Endothelial cell of umbilical vein (primary cell): ENCODE results near the gene MCF2L. TPM values are rescaled to one million over a fixed set of nuclear protein-coding genes. Genes with fewer than 3 reads are reported as not detected.

Experiments
- BruUV-seq: library from RNA; stranded (reverse); fragments of 400-500 nt; replicated peaks from 2 replicates; lab custom pipeline; 2021; lab: Mats Ljungman, UMichigan
- CTCF ChIA-PET: fragments of 300-600, 350-600 bp; sonication (Branson Sonifier 250); formaldehyde crosslinking; loops from one replicate; lab custom pipeline; 2021; ENCODE audit warnings: antibody characterized with exemption, inconsistent platforms; lab: Charles Lee
- POLR2A ChIA-PET: fragments of 300-600, 350-600 bp; sonication (Branson Sonifier 250); formaldehyde crosslinking; loops from one replicate; lab custom pipeline; 2021; ENCODE audit warnings: antibody characterized with exemption, inconsistent platforms; lab: Charles Lee
- DNase-seq: peaks from one replicate; pipeline ENCODE4 v3.0.0-alpha.2; 2011; ENCODE audit warnings: low read depth, low spot score
- FAIRE-seq: peaks from 2 replicates; lab custom pipeline; 2011; peaks lifted over from hg19 to GRCh38; lab: Jason Lieb, UNC
- H2AFZ ChIP-seq: 2 replicates; pipeline ENCODE4 v1.6.0; 2012; ENCODE audit warnings: low read depth, low read length, control low read depth, inconsistent platforms
- H3K27ac ChIP-seq: 2 replicates; pipeline ENCODE4 v1.5.1; 2011; ENCODE audit warnings: low read depth, mild to moderate bottlenecking, control low read depth, low read length, moderate library complexity; ENCODE audit not compliant: insufficient read depth
- H3K27me3 ChIP-seq, 2 experiments: 2 replicates each; pipeline versions ENCODE4 v1.6.0 to v1.6.1; 2011; ENCODE audit warnings: low read length in 2 of 2, mixed read lengths in 1 of 2; ENCODE audit not compliant: control insufficient read depth in 2 of 2, insufficient read depth in 2 of 2
- H3K36me3 ChIP-seq, 2 experiments: 2 replicates in 1 of 2; 3 replicates in 1 of 2; pipeline ENCODE4 v1.5.1; 2011; ENCODE audit warnings: low read length in 2 of 2, mild to moderate bottlenecking in 1 of 2, moderate library complexity in 1 of 2; ENCODE audit not compliant: control insufficient read depth in 2 of 2, insufficient read depth in 2 of 2; ENCODE audit errors: extremely low read depth in 1 of 2
- H3K4me1 ChIP-seq: 3 replicates; pipeline ENCODE4 v1.5.1; 2011; ENCODE audit warnings: mild to moderate bottlenecking, low read length; ENCODE audit not compliant: control insufficient read depth, insufficient read depth; ENCODE audit errors: extremely low read depth
- H3K4me2 ChIP-seq: 2 replicates; pipeline ENCODE4 v1.6.1; 2011; ENCODE audit warnings: low read length, control low read depth, mixed read lengths; ENCODE audit not compliant: insufficient read depth
- H3K4me3 ChIP-seq, 3 experiments: fragments of 200-600 bp in 1 of 3; sonication (generic), shearing (Covaris generic) in 1 of 3; replicated peaks in 1 of 3; 2 replicates each; pipeline ENCODE4 v1.5.1; 2011 to 2016; ENCODE audit warnings: control low read depth in 3 of 3, low read length in 3 of 3, mild to moderate bottlenecking in 2 of 3, inconsistent platforms in 1 of 3, low read depth in 1 of 3, moderate library complexity in 1 of 3; ENCODE audit not compliant: insufficient read depth in 1 of 3
- H3K79me2 ChIP-seq: 2 replicates; pipeline ENCODE4 v1.6.0; 2012; ENCODE audit warnings: low read length, inconsistent platforms; ENCODE audit not compliant: control insufficient read depth, insufficient read depth
- H3K9ac ChIP-seq: replicated peaks from 2 replicates; pipeline ENCODE3; 2011; ENCODE audit warnings: low read length, control low read depth; ENCODE audit not compliant: insufficient read depth; ENCODE audit errors: extremely low read depth
- H3K9me1 ChIP-seq: replicated peaks from 3 replicates; pipeline ENCODE4 v1.6.0; 2011; ENCODE audit warnings: mild to moderate bottlenecking, low read length; ENCODE audit not compliant: control insufficient read depth, insufficient read depth; ENCODE audit errors: extremely low read depth
- H3K9me3 ChIP-seq: replicated peaks from 2 replicates; pipeline ENCODE4 v1.5.1; 2012; ENCODE audit warnings: low read length, inconsistent platforms; ENCODE audit not compliant: control insufficient read depth, insufficient read depth
- H4K20me1 ChIP-seq: replicated peaks from 2 replicates; pipeline ENCODE3; 2011; ENCODE audit warnings: mild to moderate bottlenecking, low read length; ENCODE audit not compliant: control insufficient read depth, insufficient read depth; ENCODE audit errors: extremely low read depth
- CTCF ChIP-seq, 2 donors: IDR thresholded peaks; 1 replicate in 1 of 2; 2 replicates in 1 of 2; pipeline ENCODE4 v1.5.1; 2011; ENCODE audit warnings: low read length in 2 of 2, mild to moderate bottlenecking in 2 of 2, moderate library complexity in 2 of 2, control low read depth in 1 of 2, inconsistent platforms in 1 of 2, low read depth in 1 of 2; ENCODE audit not compliant: insufficient read depth in 1 of 2; ENCODE audit errors: extremely low read depth in 1 of 2
- EZH2 ChIP-seq: IDR thresholded peaks from 2 replicates; pipeline ENCODE4 v1.6.1; 2012; ENCODE audit warnings: borderline replicate concordance, low read depth, mild to moderate bottlenecking, moderate library complexity, low read length, inconsistent platforms; ENCODE audit not compliant: severe bottlenecking
- FOS ChIP-seq: IDR thresholded peaks from 2 replicates; pipeline ENCODE4 v1.6.1; 2011; ENCODE audit warnings: mild to moderate bottlenecking, low read length, moderate library complexity, borderline replicate concordance; ENCODE audit not compliant: insufficient read depth
- GATA2 ChIP-seq: IDR thresholded peaks from 2 replicates; pipeline ENCODE4 v1.7.0; 2011; ENCODE audit warnings: low read depth, mild to moderate bottlenecking, moderate library complexity, mixed read lengths, low read length; ENCODE audit not compliant: insufficient read length, insufficient read depth
- MAX ChIP-seq: IDR thresholded peaks from 2 replicates; pipeline ENCODE4 v1.6.1; 2011; ENCODE audit not compliant: insufficient read depth, insufficient read length
- MYC ChIP-seq: IDR thresholded peaks from one replicate; pipeline ENCODE4 v1.6.1; 2011; ENCODE audit warnings: mild to moderate bottlenecking, low read depth, low read length
- POLR2A ChIP-seq: IDR thresholded peaks from 2 replicates; pipeline ENCODE4 v1.6.1; 2012; ENCODE audit warnings: low read depth, mild to moderate bottlenecking, control low read depth, low read length
- POLR2AphosphoS5 ChIP-seq: IDR thresholded peaks from 2 replicates; pipeline ENCODE4 v1.6.1; 2012; ENCODE audit warnings: low read depth, mild to moderate bottlenecking, control low read depth, low read length, moderate library complexity; ENCODE audit not compliant: insufficient read depth
- dilution Hi-C: fragments of 300-500 bp; cut with MboI; formaldehyde crosslinking; loops from one replicate; pipeline ENCODE4 v1.15.0; 2019; ENCODE audit warnings: low sequenced_read_pairs; ENCODE audit not compliant: extremely low pct_ligation_motif_present
- intact Hi-C: fragments of 100-400 bp; cut with micrococcal nuclease; formaldehyde crosslinking; loops from one replicate; pipeline ENCODE4 v1.10.0; 2022
- polyA plus RNA-seq, 4 experiments: library from polyadenylated mRNA; depleted of rRNA in 3 of 4; stranded (reverse) in 3 of 4; unstranded in 1 of 4; fragments of >200 nt; gene quantifications; 2 replicates each; pipeline versions ENCODE4 v1.2.1 to v1.2.3, GENCODE V29; 2011 to 2012; ENCODE audit warnings: missing spikeins in 1 of 4
- total RNA-seq: library from RNA; stranded (reverse); gene quantifications from 2 replicates; pipeline ENCODE4 v1.2.3, GENCODE V29; 2021

Gene MCF2L
- total and polyA plus RNA-seq, 2 donors (not counting 3 experiments of a cell fraction or from before 2014, with no cell fraction given), result 0.33 to 0.58 TPM

DNA sequence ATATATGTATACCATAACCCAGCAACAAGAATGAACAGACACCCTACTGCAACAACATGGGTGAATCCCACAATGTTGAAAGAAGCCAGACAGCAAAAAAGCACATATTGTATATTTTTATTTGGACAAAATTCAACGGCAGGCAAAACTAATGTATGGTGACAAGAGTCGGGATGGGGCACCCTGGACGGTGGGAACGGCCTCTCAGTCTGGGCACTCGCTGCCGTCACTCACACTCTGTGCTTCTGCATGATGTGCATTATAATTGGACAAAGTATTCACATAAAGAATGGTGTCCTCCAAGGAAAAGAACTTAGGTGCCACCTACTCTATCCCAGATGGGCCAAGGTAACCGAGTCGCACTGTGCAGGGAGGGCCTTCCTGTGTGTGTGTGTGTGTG lies 71.0 kb downstream of the MCF2L start:
- no peak overlapping the region for H3K4me2 ChIP-seq
- H3K9ac ChIP-seq, result no peak overlapping the region
- no peaks in the 10 kb centered on the region for H3K79me2 ChIP-seq
- no peak overlapping the region for H3K4me3 ChIP-seq
- FAIRE-seq, result no peak
- dilution Hi-C loops (no loop called here), intact Hi-C loops (no loop called here)
- no peaks in the 10 kb centered on the region for H3K27me3 ChIP-seq
- no peak overlapping the region for H3K27ac ChIP-seq
- ChIA-PET POLR2A (no interaction called here), CTCF (no interaction called here)
- no peak for TF ChIP-seq GATA2
- no peak for TF ChIP-seq FOS
- TF ChIP-seq MAX, result no peak
- TF ChIP-seq POLR2AphosphoS5, result no peak
- no peak for TF ChIP-seq MYC
- no peaks in the 10 kb centered on the region for H3K4me1 ChIP-seq
- no peaks in the 10 kb centered on the region for H3K36me3 ChIP-seq
- DNase-seq, result no peak
- no peaks in the 10 kb centered on the region for H3K9me3 ChIP-seq
- no peak overlapping the region for H2AFZ ChIP-seq
- no TSS peak for BruUV-seq
- no peaks in the 10 kb centered on the region for H4K20me1 ChIP-seq
- no peaks in the 10 kb centered on the region for H3K9me1 ChIP-seq

DNA sequence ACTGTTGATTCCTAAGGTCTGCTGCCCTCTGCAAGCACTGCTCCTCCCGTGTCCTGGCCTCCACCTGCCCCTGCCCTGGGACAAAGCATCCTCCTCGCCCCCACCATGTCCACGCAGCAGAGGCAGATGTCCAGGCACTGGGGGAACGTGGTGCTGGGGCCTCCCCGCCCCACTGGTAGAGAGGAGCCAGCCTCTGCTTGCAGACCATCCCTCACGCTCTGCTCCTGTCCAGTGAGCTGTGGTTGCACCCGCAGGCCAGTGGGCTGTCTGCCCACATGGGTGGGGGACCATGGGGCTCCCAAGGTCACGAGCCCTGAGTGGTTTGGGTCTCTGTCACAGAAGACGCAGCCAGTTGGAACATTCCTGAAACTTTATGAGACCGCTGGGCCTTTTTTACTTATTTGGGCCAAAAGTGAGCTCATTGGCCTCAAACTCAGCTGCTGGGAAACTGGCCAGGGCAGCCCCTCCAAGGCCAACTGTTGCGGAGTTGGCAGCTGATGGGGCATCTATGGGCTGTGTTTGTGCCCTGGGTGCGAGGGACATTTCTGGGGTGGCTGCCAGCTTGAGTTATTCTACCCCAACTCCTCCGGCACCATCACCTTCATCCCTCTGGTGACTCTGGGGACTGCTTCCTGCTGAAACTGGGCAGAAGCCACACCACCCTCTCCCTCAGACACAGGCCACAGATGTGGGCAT lies 71.7 kb downstream of the MCF2L start:
- Histone ChIP-seq H3K9me3 (no peaks in the 10 kb centered on the region), H3K36me3 (no peaks in the 10 kb centered on the region), H3K9me1 (no peaks in the 10 kb centered on the region), H3K4me2 (no peak overlapping the region), H2AFZ (no peak overlapping the region), H3K79me2 (no peaks in the 10 kb centered on the region), H3K9ac (no peak overlapping the region), H3K4me3 (no peak overlapping the region), H3K27ac (no peak overlapping the region), H3K4me1 (no peaks in the 10 kb centered on the region), H3K27me3 (no peaks in the 10 kb centered on the region), H4K20me1 (no peaks in the 10 kb centered on the region)
- intact Hi-C loops (no loop called here), dilution Hi-C loops (no loop called here)
- CTCF ChIA-PET, result interaction anchor here (0.6 kb wide), 2 partner anchors 9 to 11 kb away, joined by 3 read pairs; no protein-coding TSS in a partner anchor
- FAIRE-seq, result no peak
- POLR2A ChIA-PET, result no interaction called here
- no TSS peak for BruUV-seq
- no peak for DNase-seq
- TF ChIP-seq MAX (no peak), GATA2 (no peak), POLR2A (no peak), MYC (no peak), FOS (no peak), CTCF (IDR thresholded peaks at IDR 0.05; ENCODE audit: extremely low read depth in 1 of 2, insufficient read depth in 1 of 2, low read depth in 1 of 2, low read length in 2 of 2) (no peak), POLR2AphosphoS5 (no peak), EZH2 (no peak)
